ENCODE data around the gene GABARAPL1. TPM values are rescaled to one million over a fixed set of nuclear protein-coding genes. Genes with fewer than 3 reads are reported as not detected.

Gene GABARAPL1
- 9.2 and 14.3 TPM in 2 replicates for polyA plus RNA-seq (2012; rRNA removed)
- polyA plus RNA-seq (2012; cell fraction: cytosol; rRNA removed): 12.7 and 14.1 TPM in 2 replicates
- 13.4 and 16.8 TPM in 2 replicates for polyA plus RNA-seq (2012; cell fraction: nucleus; rRNA removed)

DNA sequence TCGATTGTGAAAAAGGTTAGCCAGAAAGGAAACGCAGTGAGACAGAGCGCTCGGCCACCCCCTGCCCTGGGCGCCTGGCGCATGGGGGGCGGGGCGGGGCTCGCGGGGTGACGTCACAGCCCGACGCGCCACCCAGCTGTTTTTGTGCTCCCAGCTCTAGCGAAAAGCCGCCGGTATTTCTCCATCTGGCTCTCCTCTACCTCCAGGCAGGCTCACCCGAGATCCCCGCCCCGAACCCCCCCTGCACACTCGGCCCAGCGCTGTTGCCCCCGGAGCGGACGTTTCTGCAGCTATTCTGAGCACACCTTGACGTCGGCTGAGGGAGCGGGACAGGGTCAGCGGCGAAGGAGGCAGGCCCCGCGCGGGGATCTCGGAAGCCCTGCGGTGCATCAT is at the start of gene GABARAPL1:
GABARAPL1 (plus strand) TSS at position 139 of the 393 bp plus-strand sequence; CDS start at position 392, 253 bp downstream.
- Histone ChIP-seq H3K36me3 (replicated peaks in 1 of 2; ENCODE audit: control insufficient read depth in 1 of 2, insufficient read depth in 2 of 2, low read length in 1 of 2) (no peaks in the 10 kb centered on the region), H3K9me2 (no peaks in the 10 kb centered on the region), H2AFZ (ENCODE audit: low read depth) (peak within 1 kb of the TSS; percentile 90), H3K27ac (ENCODE audit: low read depth in 2 of 2, low read length in 1 of 2) (peak within 1 kb of the TSS; percentile 79 to 87), H3K4me3 (ENCODE audit: low read depth in 2 of 2, low read length in 1 of 2) (peak within 1 kb of the TSS; percentile 72 to 97), H3F3A (replicated peaks; ENCODE audit: insufficient read depth) (peaks cover 3% of the 10 kb centered on the region), H3K9me3 (no peaks in the 10 kb centered on the region), H3K27me3 (ENCODE audit: insufficient read depth) (peaks cover 6% of the 10 kb centered on the region; the same call in 1 of the 2 replicates), H4K20me1 (ENCODE audit: insufficient read depth) (peaks cover 7% of the 10 kb centered on the region; the same call in 1 of the 2 replicates), H3K4me1 (ENCODE audit: control insufficient read depth in 1 of 2, insufficient read depth in 2 of 2, low read depth in 1 of 2, low read length in 1 of 2) (no peaks in the 10 kb centered on the region; a peak in 1 of 4 replicates), H3K9ac (peak within 1 kb of the TSS; percentile 87), H3K4me2 (peak within 1 kb of the TSS; percentile 88), H3K79me2 (ENCODE audit: insufficient read depth) (no peaks in the 10 kb centered on the region)
- ChIA-PET POLR2A (no interaction called here), CTCF (interaction anchor here (1.1 to 1.4 kb wide), 2 partner anchors 23 to 60 kb away, joined by 3 to 4 read pairs; no protein-coding TSS in a partner anchor)
- 2% methylated on average over 25 of the region's 35 CpGs for WGBS (ENCODE audit: low lambda C conversion rate)
- DNase-seq: peak; percentile 91
- TF ChIP-seq RCOR1 (IDR thresholded peaks at IDR 0.05; ENCODE audit: low read length) (no peak), POLR2AphosphoS5 (IDR thresholded peaks at IDR 0.05; ENCODE audit: low read depth, low read length) (no peak), EP300 (IDR thresholded peaks at IDR 0.05; ENCODE audit: borderline replicate concordance in 1 of 2, low read depth in 1 of 2, low read length in 1 of 2) (no peak), MXI1 (IDR thresholded peaks at IDR 0.05; ENCODE audit: low read depth, low read length) (no peak; the same call in 1 of the 2 replicates)

DNA sequence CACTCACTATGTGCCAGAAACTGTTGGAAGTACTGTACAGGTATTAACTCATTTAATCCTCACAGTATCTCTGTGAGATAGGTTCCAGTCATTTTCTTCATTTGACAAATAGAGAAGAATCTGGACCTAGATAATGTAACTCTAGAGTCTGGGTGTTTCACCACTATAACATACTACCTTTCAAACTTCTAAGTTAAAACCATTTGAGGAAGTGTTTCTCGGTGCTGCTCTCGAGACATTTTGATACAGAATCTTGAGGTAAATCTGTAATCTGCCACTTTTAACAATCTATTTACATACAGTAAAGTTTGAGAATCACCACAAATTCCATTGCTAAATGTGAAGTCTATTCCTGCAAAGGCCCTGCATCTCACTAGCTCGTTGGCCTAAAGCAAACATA is 49.6 kb upstream of the GABARAPL1 start:
- ChIA-PET POLR2A (no interaction called here), CTCF (interaction anchor here (2.8 kb wide), 1 partner anchor 10 kb away, joined by 10 read pairs; no protein-coding TSS in a partner anchor)
- Histone ChIP-seq H3K4me3 (ENCODE audit: low read depth in 2 of 2, low read length in 1 of 2) (no peak overlapping the region), H3K36me3 (replicated peaks in 1 of 2; ENCODE audit: control insufficient read depth in 1 of 2, insufficient read depth in 2 of 2, low read length in 1 of 2) (no peaks in the 10 kb centered on the region), H3K4me2 (no peak overlapping the region), H3K79me2 (ENCODE audit: insufficient read depth) (no peaks in the 10 kb centered on the region), H4K20me1 (ENCODE audit: insufficient read depth) (no peaks in the 10 kb centered on the region), H3K9me3 (no peaks in the 10 kb centered on the region), H3K9ac (no peak overlapping the region), H3F3A (replicated peaks; ENCODE audit: insufficient read depth) (no peaks in the 10 kb centered on the region), H2AFZ (ENCODE audit: low read depth) (no peak overlapping the region), H3K27me3 (ENCODE audit: insufficient read depth) (peaks cover 12% of the 10 kb centered on the region; the same call in 1 of the 2 replicates), H3K27ac (ENCODE audit: low read depth in 2 of 2, low read length in 1 of 2) (no peak overlapping the region), H3K4me1 (ENCODE audit: control insufficient read depth in 1 of 2, insufficient read depth in 2 of 2, low read depth in 1 of 2, low read length in 1 of 2) (no peaks in the 10 kb centered on the region), H3K9me2 (no peaks in the 10 kb centered on the region)
- WGBS (ENCODE audit: low lambda C conversion rate): 3% methylated on average over 3 of the region's 3 CpGs
- no peak for DNase-seq
- TF ChIP-seq MEF2A (IDR thresholded peaks at IDR 0.05; ENCODE audit: borderline replicate concordance, low read depth) (no peak), GABPA (IDR thresholded peaks at IDR 0.05; ENCODE audit: low read depth) (no peak), EZH2phosphoT487 (IDR thresholded peaks at IDR 0.05; ENCODE audit: borderline replicate concordance, low read depth) (no peak), YY1 (IDR thresholded peaks at IDR 0.05; ENCODE audit: low read depth) (no peak), ELF1 (IDR thresholded peaks at IDR 0.05) (no peak)

DNA sequence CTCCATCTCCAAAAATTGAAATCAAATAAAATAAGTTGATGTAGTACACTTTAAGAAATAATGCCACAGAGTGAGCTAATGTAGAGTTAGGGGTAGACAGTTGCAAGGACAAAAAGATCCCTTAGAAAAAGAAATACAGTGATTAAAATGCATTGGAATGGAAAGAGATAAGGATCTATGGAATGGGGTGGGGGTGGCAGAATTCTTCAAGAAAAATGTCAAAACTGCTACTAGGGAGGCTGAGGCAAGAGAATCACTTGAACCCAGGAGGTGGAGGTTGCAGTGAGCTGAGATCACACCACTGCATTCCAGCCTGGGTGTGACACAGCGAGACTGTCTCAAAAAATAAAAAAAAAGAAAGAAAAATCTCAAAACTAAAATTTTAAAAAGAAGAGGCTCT is 47.3 kb upstream of the GABARAPL1 start:
- Histone ChIP-seq H3K9me2 (no peaks in the 10 kb centered on the region), H3F3A (replicated peaks; ENCODE audit: insufficient read depth) (no peaks in the 10 kb centered on the region)
- WGBS (ENCODE audit: low lambda C conversion rate): 0% methylated on average over 1 of the region's 1 CpG
- no peak for TF ChIP-seq RCOR1 (IDR thresholded peaks at IDR 0.05; ENCODE audit: low read length)
- no peak for TF ChIP-seq NRF1 (IDR thresholded peaks at IDR 0.05; ENCODE audit: low read depth, low read length)
- TF ChIP-seq SIN3A (IDR thresholded peaks at IDR 0.05; ENCODE audit: borderline replicate concordance, low read depth, low read length): no peak
- no peak for TF ChIP-seq FOXJ3 (CRISPR knock-in tag; IDR thresholded peaks at IDR 0.05)
- TF ChIP-seq, protein P1, sequence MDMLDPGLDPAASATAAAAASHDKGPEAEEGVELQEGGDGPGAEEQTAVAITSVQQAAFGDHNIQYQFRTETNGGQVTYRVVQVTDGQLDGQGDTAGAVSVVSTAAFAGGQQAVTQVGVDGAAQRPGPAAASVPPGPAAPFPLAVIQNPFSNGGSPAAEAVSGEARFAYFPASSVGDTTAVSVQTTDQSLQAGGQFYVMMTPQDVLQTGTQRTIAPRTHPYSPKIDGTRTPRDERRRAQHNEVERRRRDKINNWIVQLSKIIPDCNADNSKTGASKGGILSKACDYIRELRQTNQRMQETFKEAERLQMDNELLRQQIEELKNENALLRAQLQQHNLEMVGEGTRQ (IDR thresholded peaks at IDR 0.05; ENCODE audit: borderline replicate concordance, low read depth, low read length): no peak
- TF ChIP-seq TEAD4 (IDR thresholded peaks at IDR 0.05; ENCODE audit: borderline replicate concordance, insufficient read depth): no peak
- TF ChIP-seq RXRA (IDR thresholded peaks at IDR 0.05; ENCODE audit: borderline replicate concordance, low read depth): no peak
- TF ChIP-seq, protein P2, sequence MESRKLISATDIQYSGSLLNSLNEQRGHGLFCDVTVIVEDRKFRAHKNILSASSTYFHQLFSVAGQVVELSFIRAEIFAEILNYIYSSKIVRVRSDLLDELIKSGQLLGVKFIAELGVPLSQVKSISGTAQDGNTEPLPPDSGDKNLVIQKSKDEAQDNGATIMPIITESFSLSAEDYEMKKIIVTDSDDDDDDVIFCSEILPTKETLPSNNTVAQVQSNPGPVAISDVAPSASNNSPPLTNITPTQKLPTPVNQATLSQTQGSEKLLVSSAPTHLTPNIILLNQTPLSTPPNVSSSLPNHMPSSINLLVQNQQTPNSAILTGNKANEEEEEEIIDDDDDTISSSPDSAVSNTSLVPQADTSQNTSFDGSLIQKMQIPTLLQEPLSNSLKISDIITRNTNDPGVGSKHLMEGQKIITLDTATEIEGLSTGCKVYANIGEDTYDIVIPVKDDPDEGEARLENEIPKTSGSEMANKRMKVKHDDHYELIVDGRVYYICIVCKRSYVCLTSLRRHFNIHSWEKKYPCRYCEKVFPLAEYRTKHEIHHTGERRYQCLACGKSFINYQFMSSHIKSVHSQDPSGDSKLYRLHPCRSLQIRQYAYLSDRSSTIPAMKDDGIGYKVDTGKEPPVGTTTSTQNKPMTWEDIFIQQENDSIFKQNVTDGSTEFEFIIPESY (IDR thresholded peaks at IDR 0.05; ENCODE audit: borderline replicate concordance, low read depth): no peak
- TF ChIP-seq, protein P3, sequence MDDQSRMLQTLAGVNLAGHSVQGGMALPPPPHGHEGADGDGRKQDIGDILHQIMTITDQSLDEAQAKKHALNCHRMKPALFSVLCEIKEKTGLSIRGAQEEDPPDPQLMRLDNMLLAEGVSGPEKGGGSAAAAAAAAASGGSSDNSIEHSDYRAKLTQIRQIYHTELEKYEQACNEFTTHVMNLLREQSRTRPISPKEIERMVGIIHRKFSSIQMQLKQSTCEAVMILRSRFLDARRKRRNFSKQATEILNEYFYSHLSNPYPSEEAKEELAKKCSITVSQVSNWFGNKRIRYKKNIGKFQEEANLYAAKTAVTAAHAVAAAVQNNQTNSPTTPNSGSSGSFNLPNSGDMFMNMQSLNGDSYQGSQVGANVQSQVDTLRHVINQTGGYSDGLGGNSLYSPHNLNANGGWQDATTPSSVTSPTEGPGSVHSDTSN (IDR thresholded peaks at IDR 0.05): no peak
- no peak for TF ChIP-seq GATA2 (CRISPR knock-in tag; IDR thresholded peaks at IDR 0.05)
- no peak for TF ChIP-seq FOSL2 (IDR thresholded peaks at IDR 0.05; ENCODE audit: borderline replicate concordance, low read depth)
- no peak for TF ChIP-seq RFX5 (IDR thresholded peaks at IDR 0.05; ENCODE audit: low read length)

More for the DNA sequence above, 47.3 kb upstream of the GABARAPL1 start:
- no peaks in the 10 kb centered on the region for H3K36me3 ChIP-seq (replicated peaks in 1 of 2; ENCODE audit: control insufficient read depth in 1 of 2, insufficient read depth in 2 of 2, low read length in 1 of 2)
- H3K27me3 ChIP-seq (ENCODE audit: insufficient read depth): peaks cover 15% of the 10 kb centered on the region; the same call in 1 of the 2 replicates
- H3K9ac ChIP-seq: no peak overlapping the region
- H2AFZ ChIP-seq (ENCODE audit: low read depth): no peak overlapping the region
- H3K4me3 ChIP-seq (ENCODE audit: low read depth in 2 of 2, low read length in 1 of 2): no peak overlapping the region
- no peaks in the 10 kb centered on the region for H3K9me3 ChIP-seq
- no peak overlapping the region for H3K4me2 ChIP-seq
- no peaks in the 10 kb centered on the region for H4K20me1 ChIP-seq (ENCODE audit: insufficient read depth)
- ChIA-PET CTCF (no interaction called here), POLR2A (no interaction called here)
- no peak overlapping the region for H3K27ac ChIP-seq (ENCODE audit: low read depth in 2 of 2, low read length in 1 of 2)
- H3K79me2 ChIP-seq (ENCODE audit: insufficient read depth): no peaks in the 10 kb centered on the region
- no peaks in the 10 kb centered on the region for H3K4me1 ChIP-seq (ENCODE audit: control insufficient read depth in 1 of 2, insufficient read depth in 2 of 2, low read depth in 1 of 2, low read length in 1 of 2)
- DNase-seq: no peak

All from SK-N-SH (cell line).